Measurements from ENCODE around the gene TMEM243. TPM values are rescaled to one million over a fixed set of nuclear protein-coding genes. Genes with fewer than 3 reads are reported as not detected.

Gene TMEM243
- total RNA-seq, 1 donor from 2014 or later, result 25.4 TPM

DNA sequence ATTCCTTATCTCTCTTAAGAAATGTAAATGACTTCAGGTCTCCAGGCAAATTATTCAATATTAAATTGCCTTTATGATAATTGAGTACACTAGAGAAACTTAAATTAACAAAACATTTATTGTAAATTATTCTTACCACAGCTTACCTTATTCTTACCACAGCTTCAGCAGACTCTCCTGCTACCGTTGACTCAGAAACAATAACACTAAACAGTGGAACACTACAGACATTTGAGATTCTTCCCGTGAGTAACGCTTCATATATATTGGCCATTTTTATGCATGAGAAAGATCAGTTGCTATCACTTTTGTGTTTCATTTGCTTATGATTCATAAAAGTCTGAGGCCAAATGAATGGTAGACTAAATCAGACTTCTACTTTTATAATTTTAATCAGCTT is 28.7 kb downstream of the TMEM243 start:
- no peak overlapping the region for H3K9ac ChIP-seq (ENCODE audit: low read length)
- no peak for DNase-seq (ENCODE audit: low read depth)
- FAIRE-seq, result no peak
- no peaks in the 10 kb centered on the region for H3K9me3 Mint-ChIP-seq (ENCODE audit: unreplicated experiment)
- no peaks in the 10 kb centered on the region for H3K79me2 ChIP-seq (ENCODE audit: insufficient read depth, low read length)
- no peak overlapping the region for H2AFZ ChIP-seq (ENCODE audit: low read depth, low read length)
- H3K27ac Mint-ChIP-seq (ENCODE audit: unreplicated experiment), result no peak overlapping the region
- no peaks in the 10 kb centered on the region for H3K27me3 ChIP-seq (ENCODE audit: insufficient read depth, low read length)
- no peak overlapping the region for H3K27ac ChIP-seq (ENCODE audit: low read depth, low read length)
- no peak for TF ChIP-seq EZH2 (IDR thresholded peaks at IDR 0.05; ENCODE audit: insufficient read depth, low read length)
- TF ChIP-seq, protein P1, sequence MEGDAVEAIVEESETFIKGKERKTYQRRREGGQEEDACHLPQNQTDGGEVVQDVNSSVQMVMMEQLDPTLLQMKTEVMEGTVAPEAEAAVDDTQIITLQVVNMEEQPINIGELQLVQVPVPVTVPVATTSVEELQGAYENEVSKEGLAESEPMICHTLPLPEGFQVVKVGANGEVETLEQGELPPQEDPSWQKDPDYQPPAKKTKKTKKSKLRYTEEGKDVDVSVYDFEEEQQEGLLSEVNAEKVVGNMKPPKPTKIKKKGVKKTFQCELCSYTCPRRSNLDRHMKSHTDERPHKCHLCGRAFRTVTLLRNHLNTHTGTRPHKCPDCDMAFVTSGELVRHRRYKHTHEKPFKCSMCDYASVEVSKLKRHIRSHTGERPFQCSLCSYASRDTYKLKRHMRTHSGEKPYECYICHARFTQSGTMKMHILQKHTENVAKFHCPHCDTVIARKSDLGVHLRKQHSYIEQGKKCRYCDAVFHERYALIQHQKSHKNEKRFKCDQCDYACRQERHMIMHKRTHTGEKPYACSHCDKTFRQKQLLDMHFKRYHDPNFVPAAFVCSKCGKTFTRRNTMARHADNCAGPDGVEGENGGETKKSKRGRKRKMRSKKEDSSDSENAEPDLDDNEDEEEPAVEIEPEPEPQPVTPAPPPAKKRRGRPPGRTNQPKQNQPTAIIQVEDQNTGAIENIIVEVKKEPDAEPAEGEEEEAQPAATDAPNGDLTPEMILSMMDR (IDR thresholded peaks at IDR 0.05; ENCODE audit: insufficient read depth, low read depth, low read length), result no peak
- H3K4me1 Mint-ChIP-seq (ENCODE audit: low read depth, unreplicated experiment), result no peaks in the 10 kb centered on the region
- no peaks in the 10 kb centered on the region for H3K4me1 ChIP-seq (ENCODE audit: insufficient read depth, low read length)
- no peaks in the 10 kb centered on the region for H3K9me3 ChIP-seq (ENCODE audit: insufficient read depth, low read depth, low read length)
- H3K27me3 Mint-ChIP-seq (ENCODE audit: low read depth, unreplicated experiment), result no peaks in the 10 kb centered on the region
- H3K4me3 Mint-ChIP-seq (ENCODE audit: unreplicated experiment), result no peak overlapping the region
- H3K36me3 Mint-ChIP-seq (ENCODE audit: low read depth, unreplicated experiment), result peaks cover 8% of the 10 kb centered on the region
- peaks cover 83% of the 10 kb centered on the region for H3K36me3 ChIP-seq (ENCODE audit: insufficient read depth, low read length)
- no peak overlapping the region for H3K4me3 ChIP-seq (ENCODE audit: insufficient read depth, low read depth, low read length)
- peaks cover 25% of the 10 kb centered on the region for H4K20me1 ChIP-seq (ENCODE audit: insufficient read depth, low read length)
- no peak overlapping the region for H3K4me2 ChIP-seq (ENCODE audit: low read length)

DNA sequence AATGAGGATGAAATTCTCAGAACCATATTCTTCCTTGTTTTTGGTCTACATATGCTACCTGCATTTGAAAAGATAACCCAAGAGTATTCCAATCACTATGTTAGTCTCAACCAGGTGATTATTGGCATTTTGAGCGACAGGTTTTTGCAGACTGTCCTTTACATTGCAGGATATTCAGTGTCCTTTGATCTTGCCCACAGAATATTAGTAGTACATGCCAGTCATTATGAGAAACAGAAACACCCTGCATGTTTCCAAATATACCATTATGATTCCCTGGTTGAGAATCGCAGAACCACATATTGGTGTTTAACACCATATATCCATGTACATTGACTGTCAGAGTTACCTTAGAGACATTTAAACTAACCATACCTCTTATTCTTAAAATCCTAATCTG is 30.6 kb downstream of the TMEM243 start:
- FAIRE-seq (no peak), DNase-seq (ENCODE audit: low read depth) (no peak)
- TF ChIP-seq, protein P1 (IDR thresholded peaks at IDR 0.05; ENCODE audit: insufficient read depth, low read depth, low read length), result no peak
- no peak for TF ChIP-seq EZH2 (IDR thresholded peaks at IDR 0.05; ENCODE audit: insufficient read depth, low read length)
- H3K27ac ChIP-seq (ENCODE audit: low read depth, low read length), result no peak overlapping the region
- Mint-ChIP-seq H3K9me3 (ENCODE audit: unreplicated experiment) (no peaks in the 10 kb centered on the region), H3K27me3 (ENCODE audit: low read depth, unreplicated experiment) (no peaks in the 10 kb centered on the region), H3K4me3 (ENCODE audit: unreplicated experiment) (no peak overlapping the region), H3K27ac (ENCODE audit: unreplicated experiment) (no peak overlapping the region), H3K4me1 (ENCODE audit: low read depth, unreplicated experiment) (no peaks in the 10 kb centered on the region), H3K36me3 (ENCODE audit: low read depth, unreplicated experiment) (peaks cover 21% of the 10 kb centered on the region)
- no peak overlapping the region for H3K4me3 ChIP-seq (ENCODE audit: insufficient read depth, low read depth, low read length)
- H3K27me3 ChIP-seq (ENCODE audit: insufficient read depth, low read length), result no peaks in the 10 kb centered on the region
- H4K20me1 ChIP-seq (ENCODE audit: insufficient read depth, low read length), result peaks cover 26% of the 10 kb centered on the region
- H3K36me3 ChIP-seq (ENCODE audit: insufficient read depth, low read length), result peaks cover 84% of the 10 kb centered on the region
- H3K4me2 ChIP-seq (ENCODE audit: low read length), result no peak overlapping the region
- H3K9me3 ChIP-seq (ENCODE audit: insufficient read depth, low read depth, low read length), result no peaks in the 10 kb centered on the region
- no peaks in the 10 kb centered on the region for H3K79me2 ChIP-seq (ENCODE audit: insufficient read depth, low read length)
- no peak overlapping the region for H3K9ac ChIP-seq (ENCODE audit: low read length)
- H2AFZ ChIP-seq (ENCODE audit: low read depth, low read length), result no peak overlapping the region
- H3K4me1 ChIP-seq (ENCODE audit: insufficient read depth, low read length), result no peaks in the 10 kb centered on the region

DNA sequence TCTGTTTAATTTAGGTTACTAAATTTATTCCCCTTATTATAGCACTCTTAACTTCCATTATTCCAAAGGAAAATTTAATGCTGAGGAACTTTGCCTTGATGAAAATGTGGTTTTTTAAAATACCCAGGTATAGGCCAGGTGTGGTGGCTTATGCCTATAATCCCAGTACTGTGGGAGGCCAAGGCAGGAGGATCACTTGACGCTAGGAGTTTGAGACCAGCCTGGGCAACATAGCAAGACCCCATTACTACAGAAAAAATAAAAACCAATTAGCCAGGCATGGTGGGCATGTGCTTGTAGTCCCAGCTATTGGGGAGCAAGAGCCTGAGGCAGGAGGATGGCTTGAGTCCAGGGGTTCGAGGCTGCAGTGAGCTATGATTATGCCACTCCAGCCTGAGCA is 32.4 kb downstream of the TMEM243 start:
- peaks cover 3% of the 10 kb centered on the region for H3K79me2 ChIP-seq (ENCODE audit: insufficient read depth, low read length)
- no peaks in the 10 kb centered on the region for H3K27me3 Mint-ChIP-seq (ENCODE audit: low read depth, unreplicated experiment)

More for the DNA sequence above, 32.4 kb downstream of the TMEM243 start:
- H2AFZ ChIP-seq (ENCODE audit: low read depth, low read length), result no peak overlapping the region
- DNase-seq (ENCODE audit: low read depth) (no peak), FAIRE-seq (no peak)
- no peaks in the 10 kb centered on the region for H3K27me3 ChIP-seq (ENCODE audit: insufficient read depth, low read length)
- H3K9ac ChIP-seq (ENCODE audit: low read length), result no peak overlapping the region
- TF ChIP-seq, protein P1 (IDR thresholded peaks at IDR 0.05; ENCODE audit: insufficient read depth, low read depth, low read length), result no peak
- no peak for TF ChIP-seq EZH2 (IDR thresholded peaks at IDR 0.05; ENCODE audit: insufficient read depth, low read length)
- H3K4me3 ChIP-seq (ENCODE audit: insufficient read depth, low read depth, low read length), result no peak overlapping the region
- no peaks in the 10 kb centered on the region for H3K9me3 Mint-ChIP-seq (ENCODE audit: unreplicated experiment)
- no peak overlapping the region for H3K27ac Mint-ChIP-seq (ENCODE audit: unreplicated experiment)
- peaks cover 26% of the 10 kb centered on the region for H4K20me1 ChIP-seq (ENCODE audit: insufficient read depth, low read length)
- H3K27ac ChIP-seq (ENCODE audit: low read depth, low read length), result no peak overlapping the region
- no peak overlapping the region for H3K4me3 Mint-ChIP-seq (ENCODE audit: unreplicated experiment)
- peaks cover 21% of the 10 kb centered on the region for H3K36me3 Mint-ChIP-seq (ENCODE audit: low read depth, unreplicated experiment)
- no peak overlapping the region for H3K4me2 ChIP-seq (ENCODE audit: low read length)
- H3K36me3 ChIP-seq (ENCODE audit: insufficient read depth, low read length), result peaks cover 84% of the 10 kb centered on the region
- no peaks in the 10 kb centered on the region for H3K4me1 Mint-ChIP-seq (ENCODE audit: low read depth, unreplicated experiment)
- H3K4me1 ChIP-seq (ENCODE audit: insufficient read depth, low read length), result no peaks in the 10 kb centered on the region
- H3K9me3 ChIP-seq (ENCODE audit: insufficient read depth, low read depth, low read length), result no peaks in the 10 kb centered on the region
